AG20443 (cell line): ENCODE data around the gene UBE2F.
"Not testable (repeated sequence)": the region's sequence is repeated elsewhere in the genome, so short reads cannot be mapped to it uniquely, and the experiment has no call there.

Source experiments
- DNase-seq: peaks from one replicate; pipeline ENCODE4 v3.0.0; 2012; ENCODE audit warnings: low spot score, mixed read lengths

The UBE2F gene

DNA sequence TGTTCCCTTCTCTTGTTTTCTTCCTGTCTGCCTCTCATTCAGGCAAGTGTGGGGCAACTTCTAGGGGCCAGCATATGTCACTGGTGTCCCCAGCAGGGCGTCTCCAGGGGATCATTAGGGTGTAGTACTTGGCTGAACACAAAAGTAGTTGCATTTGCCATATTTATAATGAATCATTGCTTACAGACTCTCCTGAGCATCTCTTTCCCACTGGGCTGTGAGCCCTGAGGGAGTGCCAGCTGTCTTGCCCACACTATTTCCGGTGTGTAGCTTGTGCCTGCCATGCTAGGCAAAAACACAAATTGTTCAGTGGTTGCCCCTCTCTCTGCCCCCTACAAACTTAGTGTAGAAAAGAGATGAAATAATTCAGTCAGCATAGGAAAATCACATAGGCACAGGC is 53.1 kb downstream of the UBE2F start:
- DNase-seq = no peak

DNA sequence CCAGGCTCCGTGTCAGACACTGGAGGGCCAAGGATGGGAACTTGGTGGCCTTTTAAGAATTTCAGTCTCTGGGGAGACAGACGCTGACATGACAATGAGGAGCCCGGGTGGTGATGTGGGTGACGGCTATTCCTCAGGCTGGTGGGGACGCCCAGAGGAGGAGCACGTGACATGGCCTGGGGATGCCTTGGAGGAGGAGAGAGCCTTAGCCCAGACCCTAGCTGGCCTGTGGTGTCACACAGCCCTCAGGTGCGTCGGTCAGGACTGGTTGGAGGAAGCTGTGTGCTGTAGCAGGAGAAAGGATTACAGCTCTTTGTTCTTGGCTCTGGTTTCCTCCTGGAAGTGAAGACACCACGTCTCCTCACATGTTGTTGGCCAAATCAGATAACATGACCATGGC is 54.0 kb downstream of the UBE2F start:
- DNase-seq = no peak

DNA sequence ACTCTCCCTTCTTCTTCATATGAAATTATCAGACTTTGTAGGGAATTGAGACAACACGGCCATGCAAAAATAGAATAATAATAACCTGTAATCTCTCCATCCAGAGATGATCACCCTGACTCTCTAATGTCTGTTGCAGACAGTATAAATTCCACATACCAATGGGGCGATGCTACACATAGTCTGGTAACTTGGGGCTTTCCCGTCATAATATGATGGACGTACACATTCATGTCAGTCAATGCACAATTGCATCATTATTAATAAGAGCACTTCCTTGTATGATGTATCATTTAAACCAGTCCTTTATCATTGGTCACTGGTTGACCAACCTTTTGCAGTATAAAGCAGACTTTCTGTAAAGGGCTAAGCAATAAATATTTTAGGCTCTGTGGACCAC is 54.5 kb downstream of the UBE2F start:
- no peak for DNase-seq

DNA sequence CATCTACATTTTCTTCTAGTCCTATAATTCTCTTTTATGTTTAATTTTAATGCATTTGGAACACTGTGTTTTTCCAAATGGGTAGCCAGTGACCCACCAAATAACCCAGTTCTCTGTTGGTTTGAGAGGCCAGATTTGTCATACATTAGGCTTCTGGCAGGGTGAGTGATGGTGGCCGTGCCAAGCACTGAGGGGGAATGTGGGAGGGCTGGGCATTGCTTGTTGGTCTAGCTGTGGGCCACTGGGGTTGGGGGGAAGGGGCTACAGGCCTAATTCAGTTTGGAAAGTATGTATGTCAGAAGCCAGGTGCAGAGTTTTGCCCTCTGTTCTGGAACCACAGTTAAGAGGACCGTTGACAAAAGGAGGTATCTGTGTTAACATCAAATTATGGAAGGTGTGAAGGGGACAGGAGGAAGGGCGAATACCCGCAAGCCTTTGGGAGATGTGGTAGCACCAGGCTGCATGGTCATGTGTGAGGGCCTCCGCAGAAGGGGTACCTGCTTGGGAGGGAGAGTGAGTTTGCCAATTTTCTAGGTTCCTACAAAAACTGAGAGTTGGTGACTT is 55.9 kb downstream of the UBE2F start:
- no peak for DNase-seq

DNA sequence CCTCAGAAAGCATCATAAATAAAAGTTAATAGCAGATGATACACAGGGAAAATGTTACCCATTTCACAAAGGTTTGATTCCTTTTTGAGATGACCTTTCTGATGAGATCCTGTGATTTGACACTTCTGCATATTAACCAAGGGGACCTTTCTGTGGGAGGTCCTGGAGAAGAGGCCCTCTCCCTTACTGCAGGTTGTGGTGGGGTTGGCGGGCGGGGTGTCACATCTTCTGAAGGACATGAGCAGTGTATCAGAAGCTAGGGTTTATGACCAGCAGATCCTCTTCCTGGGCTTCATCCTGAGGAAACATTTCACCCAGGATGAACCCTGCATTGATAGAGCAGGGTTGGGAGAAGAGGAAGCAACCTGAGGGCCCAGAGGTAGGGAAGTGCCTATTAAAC is 56.8 kb downstream of the UBE2F start:
- DNase-seq = no peak

DNA sequence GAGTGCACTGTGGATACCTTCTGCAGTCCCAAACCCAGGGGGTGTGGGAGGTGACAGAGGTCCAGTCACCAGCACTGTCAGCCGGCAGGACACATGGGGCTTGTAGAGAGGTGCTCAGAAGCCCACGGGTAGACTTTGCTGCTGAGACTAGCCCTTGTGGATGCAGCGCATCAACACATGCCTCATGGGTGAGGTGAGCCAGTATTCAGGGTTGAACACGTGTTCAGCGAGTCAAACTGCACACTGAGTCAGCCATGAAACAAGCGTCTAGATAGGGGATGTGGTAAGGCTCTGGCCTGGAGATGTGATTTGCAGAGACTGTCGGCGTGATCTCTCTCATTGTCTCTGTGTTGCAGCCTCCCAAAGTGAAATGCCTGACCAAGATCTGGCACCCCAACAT is 58.2 kb downstream of the UBE2F start:
- peak; percentile 26 for DNase-seq

DNA sequence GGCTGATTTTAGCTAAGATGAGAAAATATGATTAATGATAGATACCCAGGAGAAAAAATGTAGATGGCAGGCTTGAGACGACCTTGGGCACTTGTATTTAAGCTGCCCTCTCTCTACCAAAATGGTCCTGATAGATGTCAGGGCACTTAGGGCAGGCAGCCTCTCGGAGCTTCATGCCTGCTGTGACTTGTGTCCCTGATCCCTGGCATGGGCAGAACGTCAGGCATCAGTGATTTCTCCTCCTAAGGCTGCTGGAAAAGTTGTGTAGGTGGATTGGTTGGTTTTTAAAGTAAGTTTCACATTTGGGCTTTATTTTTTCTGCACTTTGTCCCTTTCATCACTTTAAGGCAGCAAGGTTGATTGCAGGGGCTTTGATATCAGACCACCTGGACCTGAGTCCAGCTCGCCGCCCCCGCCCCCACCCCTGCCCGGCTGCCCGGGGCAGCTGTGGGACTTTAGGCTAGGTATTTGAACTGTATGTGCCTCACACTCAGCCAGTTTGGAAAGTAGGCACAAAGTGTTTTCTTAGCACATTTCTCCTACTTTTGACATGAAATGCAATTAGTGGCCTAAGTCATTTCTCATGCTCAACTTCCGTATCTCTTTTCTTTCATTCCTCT is 59.0 kb downstream of the UBE2F start:
- no peak for DNase-seq

DNA sequence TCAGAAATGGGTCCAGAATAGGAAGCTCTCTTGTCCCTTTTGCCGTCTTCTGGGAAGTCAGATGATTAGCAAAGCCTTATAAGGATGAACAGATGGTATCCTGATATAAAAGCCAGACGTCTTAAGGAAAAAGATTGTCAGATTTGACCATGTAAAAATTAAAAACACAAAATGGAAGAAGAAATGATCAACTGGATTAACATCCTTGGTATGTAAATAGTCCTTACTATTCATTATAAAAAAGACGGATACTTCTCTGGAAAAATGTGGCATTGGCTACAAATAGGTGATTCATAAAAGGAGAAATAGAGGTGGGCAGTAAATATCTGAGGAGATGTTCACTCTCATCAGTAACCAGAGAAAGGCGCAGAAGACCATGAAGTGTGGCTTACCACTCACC is 60.2 kb downstream of the UBE2F start:
- DNase-seq = no peak

DNA sequence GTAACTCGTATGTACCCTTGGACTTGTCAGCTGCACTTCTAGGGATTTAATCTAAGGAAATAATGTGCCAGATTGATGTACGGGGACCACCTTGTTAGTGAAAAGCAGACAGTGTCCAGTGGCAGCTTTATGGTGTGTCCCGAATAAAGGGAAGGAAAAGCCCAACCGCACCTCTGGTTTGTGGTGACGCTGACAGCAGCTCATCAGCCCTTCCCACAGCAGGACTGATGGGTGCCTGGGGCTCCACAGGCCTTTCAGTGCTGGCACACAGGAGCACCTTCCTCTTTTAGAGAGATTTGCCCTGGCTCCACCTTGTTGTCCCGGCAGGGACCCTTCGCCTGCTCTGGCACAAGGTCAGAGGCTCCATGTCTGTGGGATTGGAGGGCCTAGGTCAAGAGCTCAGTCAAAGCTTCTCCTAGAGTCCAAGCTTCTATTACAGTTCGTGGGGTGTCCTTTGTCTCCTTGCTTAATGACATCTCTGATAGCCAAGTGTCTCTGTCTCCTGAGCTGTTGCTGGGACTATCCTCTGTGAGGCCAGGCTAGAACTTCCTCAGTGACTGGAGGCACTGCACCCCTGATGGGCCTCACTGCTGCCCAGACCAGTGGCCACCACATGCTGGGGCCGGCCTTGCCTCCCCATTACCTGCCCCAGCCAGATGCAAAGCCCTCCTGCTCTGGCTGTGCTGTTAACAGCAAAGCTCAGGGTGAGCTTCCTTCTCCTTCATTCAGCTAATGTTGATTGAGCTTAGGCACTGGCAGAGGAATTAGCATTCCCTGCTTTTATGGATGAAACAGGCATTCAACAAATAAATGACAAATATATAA is 61.0 kb downstream of the UBE2F start:
- no peak for DNase-seq

DNA sequence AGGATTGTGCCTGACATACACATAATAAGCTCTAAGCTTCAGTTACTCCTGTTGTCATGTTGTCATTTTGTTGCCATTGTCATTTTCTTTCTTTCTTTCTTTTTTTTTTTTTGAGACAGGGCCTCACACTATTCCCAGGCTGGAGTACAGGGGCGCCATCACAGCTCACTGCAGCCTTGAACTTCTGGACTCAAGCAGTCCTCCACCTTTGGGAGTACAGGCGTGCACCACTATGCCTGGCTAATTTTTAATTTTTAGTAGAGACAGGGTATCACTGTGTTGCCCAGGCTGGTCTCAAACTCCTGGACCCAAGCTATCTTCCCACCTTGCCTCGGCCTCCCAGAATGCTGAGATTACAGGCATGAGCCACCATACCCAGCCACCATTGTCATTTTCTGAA is 63.0 kb downstream of the UBE2F start:
- no peak for DNase-seq

DNA sequence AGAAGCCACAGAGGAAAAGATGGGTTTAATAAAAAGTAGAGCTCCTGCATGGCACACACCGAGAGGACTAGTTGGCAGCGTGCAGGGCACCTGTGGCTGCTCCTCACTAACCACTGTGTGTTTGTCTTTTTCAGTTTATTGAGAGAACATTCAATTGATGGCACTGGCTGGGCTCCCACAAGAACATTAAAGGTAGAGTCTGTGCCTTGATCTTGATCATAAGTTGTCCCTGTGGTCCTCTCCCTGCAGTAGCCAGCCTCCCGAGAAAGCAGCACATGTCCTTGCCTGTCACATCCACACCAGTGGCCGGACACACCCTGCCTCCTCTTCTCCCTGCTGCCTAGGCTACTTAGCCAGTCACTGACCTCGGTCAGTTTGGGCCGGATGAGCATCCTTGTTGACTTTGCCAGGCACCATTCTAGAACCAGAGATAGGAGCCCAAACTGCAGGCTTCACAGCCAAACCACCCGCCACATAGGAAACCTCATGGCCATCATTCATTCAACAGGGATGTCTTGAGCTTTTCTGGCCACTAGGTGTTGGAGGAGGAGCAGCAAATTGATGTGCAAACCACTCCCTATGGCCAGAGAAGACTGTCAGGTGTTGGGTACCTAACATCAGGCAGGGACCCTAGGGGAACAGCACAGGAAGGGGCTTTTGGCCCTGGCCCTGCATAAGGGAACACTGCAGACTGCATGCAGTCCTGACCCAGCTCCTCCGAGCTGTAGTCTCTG is 63.8 kb downstream of the UBE2F start:
- DNase-seq = no peak

DNA sequence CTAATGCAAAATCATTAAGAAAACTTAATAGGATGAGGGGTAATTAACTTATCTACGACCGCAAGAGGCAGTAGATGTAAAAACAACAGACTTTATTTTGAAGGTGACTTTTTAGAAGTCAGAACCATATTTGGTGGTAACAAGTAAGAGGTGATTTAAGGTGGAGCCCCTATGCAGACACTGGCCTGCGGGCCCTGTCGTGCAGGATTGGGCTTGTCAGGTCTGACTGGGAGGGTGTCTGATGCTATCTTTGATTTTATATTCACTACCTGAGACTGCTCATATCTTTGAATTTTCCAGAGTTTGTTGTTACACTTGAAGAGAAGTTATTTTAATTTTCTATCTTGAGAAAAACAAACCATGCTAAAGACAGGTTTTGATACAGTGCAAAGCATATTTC is 64.9 kb downstream of the UBE2F start:
- no peak for DNase-seq

DNA sequence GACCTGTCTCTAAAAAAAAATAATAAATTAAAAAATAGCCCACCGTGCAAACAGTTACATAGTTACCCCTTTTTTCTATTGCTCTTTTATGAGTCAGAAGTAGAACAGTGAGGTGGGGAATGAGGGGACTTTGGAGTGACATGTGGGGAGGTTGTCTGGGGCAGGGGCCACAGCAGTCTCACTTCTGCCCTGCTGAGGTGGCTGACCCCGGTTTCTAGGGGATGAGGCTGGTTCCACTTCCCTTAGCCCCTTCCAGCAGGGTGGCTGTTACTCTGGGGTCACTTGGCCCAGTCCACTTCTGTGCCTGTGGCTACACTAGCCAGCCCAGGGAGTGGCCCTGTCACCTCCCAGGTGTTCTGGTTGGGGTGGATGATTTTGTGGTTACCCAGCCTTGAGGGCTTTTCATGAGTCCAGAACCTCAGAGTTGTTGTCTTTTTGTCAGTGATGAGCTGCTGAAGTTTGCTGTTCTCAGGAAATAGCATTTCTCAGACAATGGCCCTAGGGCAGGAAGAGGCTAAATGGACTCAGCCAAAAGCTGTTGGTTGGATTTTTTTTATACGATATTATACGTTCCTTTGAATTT is 66.0 kb downstream of the UBE2F start:
- DNase-seq = no peak

DNA sequence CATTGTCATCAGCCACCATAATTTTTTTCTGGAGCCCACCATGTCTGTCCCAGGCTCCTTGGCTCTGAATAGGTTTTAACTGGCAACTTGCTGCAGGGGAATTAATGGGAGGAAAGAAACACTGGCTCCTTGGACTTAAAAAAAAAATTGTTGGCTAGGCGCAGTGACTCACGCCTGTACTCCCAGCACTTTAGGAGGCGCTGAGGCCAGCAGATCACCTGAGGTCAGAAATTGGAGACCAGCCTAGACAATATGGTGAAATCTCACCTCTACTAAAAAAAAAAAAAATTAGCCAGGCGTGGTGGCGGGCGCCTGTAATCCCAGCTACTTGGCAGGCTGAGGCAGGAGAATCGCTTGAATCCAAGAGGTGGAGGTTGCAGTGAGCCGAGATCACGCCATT is 67.2 kb downstream of the UBE2F start:
- DNase-seq = not testable (repeated sequence)

DNA sequence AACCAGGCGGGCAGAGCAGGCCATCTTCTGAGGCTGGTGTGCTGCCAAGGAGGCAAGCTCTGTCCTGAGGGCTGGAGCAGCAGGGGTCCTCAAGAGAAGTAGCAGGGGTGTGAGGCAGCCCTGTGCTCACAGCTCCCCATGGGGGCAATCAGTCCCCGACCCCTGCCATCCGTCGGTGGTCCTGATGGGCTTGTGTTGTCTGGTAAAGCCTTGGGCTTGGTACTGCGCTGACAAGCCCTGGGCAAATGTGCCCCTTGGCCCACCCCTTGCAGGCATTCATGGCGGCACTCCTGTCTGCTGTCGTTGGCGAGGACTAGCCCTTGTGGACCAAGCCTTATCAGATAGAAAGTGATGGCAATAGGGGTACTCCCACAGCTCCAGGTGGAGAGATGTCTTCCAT is 71.4 kb downstream of the UBE2F start:
- DNase-seq = no peak

DNA sequence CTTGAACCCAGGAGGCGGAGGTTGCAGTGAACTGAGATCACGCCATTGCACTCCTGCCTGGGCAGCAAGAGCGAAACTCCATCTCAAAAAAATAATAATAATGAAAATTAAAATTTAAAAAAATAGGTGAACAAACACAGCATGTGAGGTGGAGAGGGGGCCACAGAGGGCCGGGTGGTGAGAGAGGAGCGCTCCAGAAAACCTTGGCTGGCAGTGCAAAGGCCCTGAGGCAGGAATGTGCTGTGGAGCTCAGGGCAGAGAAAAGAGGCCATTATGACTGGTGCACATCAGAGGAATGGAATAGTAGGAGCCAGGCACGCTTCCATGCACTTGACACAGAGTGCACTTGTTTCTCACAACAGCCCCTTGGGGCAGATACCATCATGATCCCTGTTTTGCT is 72.3 kb downstream of the UBE2F start:
- no peak for DNase-seq

DNA sequence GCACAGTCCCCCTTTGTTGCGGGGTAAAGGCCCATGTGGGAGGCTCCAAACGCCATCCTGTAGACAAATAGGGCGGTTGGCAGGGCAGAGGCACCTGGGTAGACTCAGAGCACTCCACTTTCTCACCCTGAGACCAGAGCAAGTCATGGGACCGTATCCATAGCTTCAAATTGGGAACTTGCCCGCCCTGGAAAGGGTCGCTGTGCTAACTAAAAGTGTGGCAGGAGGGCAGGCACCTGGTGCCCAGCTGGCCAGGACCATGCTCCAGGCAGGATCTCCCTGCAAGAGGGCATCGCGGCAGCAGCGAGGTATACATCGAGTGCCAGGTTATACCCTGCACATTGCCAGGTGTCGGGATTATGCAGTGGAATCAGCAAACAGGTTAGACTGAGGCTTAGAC is 73.2 kb downstream of the UBE2F start:
- DNase-seq = no peak

DNA sequence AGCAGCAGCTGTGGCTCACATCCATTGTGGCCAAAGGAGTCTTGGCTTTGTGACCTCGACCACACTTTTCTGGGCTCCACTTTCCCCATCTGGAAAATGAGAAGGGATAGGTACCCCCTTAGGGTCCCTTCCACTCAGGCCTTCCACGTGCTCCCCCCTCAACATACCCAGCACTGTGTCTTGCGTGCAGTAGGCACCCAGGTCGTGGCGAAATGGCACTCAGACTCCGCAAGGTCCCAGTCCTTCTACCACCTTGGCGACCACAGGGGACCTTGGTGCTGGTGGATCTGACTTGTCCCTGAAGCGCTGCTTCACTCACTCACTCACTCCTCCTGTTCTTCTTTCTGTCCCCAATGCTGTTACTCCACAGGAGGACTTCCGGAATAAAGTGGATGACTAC is 74.1 kb downstream of the UBE2F start:
- no peak for DNase-seq

DNA sequence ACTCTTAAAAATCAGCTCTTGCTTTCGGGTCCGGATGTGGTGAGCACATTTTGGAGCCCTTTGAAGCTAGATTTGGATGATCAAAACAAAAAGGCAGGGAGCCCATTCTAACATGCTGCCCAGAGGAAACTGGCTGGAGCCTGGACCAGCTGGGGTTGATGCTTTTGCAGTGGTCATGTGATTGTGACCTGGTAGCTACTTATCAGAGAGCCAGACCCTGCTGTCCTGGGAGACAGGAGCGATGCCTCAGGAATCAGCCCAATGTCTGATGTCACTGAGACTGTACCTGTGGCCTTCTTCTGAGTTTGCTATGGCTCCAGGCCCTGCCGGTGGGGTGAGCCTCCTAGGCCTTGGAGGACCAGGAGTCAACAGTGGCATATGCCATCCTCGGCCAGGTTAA is 75.3 kb downstream of the UBE2F start:
- DNase-seq = no peak

DNA sequence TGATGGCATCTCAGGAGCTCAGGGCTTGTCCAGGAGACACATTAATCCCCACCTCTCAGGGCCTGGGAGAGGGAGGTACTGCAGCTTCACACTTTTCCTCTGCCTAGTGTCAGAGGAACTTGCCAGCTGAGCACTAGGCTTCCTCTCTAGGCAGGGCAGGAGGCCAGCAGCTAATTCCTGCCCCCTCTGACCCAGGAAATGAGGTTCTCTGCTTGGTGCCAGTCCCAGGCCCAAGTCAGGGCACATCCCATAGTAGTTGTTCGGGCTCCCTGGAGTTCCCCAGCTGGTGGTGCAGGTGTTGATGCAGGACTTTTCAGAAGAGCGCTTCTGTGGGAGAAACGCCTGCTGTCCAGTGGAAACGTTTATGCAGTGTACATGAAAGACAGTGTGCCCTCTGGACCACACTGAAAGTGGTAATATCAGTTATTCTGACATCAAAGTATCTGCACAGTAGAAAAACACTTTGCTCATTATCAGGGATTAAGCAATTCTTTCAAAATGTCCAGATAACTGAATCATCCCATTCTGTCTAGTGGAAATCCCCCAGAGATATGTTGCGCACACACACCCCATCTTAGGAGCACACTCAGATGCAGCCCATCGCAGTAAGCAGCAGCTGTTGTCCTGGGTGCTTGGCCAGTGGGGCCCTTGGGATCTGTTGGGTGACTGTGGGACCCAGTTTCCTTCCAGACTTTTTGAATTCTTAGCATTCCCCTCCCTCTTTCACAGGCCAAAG is 76.2 kb downstream of the UBE2F start:
- no peak for DNase-seq

DNA sequence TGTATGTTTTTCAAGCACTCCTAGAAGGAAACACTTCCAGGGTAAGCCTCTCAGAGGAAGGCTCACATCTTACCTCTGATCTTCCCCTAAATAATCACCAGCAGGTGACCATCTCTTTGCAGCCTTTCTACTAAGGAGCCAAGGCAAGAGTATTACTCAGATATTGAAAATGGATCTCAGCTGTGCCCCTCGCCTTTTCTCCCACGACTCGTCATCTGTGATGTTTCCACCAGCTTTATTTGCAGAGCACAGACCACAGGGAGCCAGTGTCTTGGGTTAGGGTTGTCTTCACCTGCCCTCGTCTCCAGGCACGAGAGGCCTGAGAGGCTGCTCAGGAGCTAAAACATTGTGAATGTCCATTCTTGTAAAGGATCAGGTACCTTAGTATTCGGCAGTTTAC is 77.0 kb downstream of the UBE2F start:
- DNase-seq = no peak

DNA sequence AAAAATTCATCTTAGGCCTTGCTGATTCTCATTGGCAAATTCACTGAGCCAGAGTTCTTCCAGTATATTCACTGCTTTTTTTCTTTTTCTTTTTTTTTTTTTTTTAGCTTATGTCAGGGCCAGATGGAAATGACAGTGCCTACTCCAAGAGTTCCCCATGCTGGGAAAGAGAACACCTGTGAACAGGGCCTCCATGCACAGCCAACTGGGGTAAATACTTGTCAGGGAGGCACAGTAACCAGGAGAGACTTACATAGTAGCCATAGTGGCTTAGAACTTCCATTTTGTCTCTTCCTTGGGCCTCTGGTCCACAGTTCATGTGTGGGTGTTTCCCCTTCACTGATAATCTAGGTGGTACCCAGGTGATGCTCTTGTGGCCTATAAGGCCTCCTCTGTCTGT is 78.8 kb downstream of the UBE2F start:
- no peak for DNase-seq
